DMS 273 (cell line): Measurements from ENCODE around the gene ECEL1.
"Not testable (repeated sequence)": the region's sequence is repeated elsewhere in the genome, so short reads cannot be mapped to it uniquely, and the experiment has no call there.

Experiments
- DNase-seq: peaks from one replicate; lab custom pipeline; 2025; ENCODE audit not compliant: unreplicated experiment; lab: John Stamatoyannopoulos, UW

Gene ECEL1

DNA sequence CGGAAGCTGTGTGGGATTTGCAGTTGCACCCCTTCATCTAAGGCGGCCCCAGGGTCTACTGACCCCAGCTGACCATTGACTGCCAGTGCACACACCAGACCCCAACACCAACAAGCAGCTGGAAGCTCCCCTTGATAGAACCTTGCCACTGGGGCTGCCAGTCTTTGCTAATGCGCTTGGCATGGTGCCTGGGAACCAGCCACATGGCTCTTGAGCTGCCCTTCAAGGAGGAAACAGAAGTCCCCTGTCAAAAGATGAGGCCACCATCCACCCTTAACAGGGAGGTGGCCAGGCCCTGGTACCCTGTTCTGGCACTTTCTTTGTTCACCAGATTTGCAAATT is 23.1 kb downstream of the ECEL1 start:
- peak; percentile 40 for DNase-seq

DNA sequence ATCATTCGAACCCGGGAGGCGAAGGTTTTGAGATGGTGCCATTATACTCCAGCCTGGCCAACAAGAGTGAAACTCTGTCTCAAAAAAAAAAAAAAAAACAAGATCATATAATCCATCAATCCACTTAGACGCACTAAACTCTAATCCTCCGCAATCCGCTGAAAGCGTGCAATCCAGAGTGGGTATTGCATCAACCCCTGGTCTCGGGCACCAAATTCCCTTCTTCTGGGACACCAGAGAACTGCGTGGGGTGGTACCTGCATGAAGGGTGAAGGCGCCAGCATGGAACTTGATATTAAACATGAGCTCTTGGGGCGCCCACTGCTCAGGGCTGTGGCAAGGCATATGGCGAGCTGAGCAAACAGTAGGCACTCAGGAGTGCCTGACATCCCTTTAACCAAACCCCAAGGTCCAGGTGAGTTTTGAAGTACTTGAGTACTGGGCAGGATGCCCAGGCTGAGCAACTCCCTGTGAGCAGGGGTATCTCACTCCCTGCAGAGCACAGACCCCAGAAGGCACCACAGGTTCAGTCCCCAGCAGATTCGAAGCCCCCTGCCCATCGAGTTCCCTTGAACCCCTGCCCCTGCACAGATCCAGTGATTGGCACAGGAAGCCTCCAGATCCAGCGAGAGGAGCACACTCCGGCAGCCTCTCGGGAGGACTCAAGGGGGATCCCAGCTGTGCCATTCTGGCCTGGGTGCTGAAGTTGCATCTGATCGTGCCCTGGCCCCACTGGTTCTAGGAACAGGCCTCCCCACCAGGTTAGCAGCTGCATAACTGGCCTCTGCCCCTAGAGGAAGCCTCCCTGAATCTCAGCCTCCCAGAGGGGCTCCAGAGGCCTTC is 23.7 kb downstream of the ECEL1 start:
- DNase-seq, result no peak

DNA sequence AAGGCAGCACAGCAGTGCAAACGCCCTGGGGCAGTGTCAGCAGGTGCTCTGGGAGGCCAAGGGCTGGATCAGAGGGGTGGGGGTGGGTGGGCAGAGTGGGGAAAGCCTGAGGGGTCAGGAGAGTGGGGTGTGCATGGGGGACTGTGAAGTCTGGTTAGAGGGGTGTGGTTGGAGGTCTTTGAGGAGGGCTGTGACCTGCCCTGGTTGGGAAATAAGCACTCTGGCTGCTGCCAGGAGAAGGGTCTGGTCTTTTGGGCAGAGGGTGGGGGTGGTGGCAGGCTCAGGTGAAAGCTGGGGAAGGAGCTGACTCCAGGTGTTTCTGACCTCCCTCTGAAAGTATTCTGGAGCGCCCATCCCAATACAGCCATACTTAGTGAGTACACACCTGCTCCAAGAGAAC is 27.5 kb downstream of the ECEL1 start:
- no peak for DNase-seq

DNA sequence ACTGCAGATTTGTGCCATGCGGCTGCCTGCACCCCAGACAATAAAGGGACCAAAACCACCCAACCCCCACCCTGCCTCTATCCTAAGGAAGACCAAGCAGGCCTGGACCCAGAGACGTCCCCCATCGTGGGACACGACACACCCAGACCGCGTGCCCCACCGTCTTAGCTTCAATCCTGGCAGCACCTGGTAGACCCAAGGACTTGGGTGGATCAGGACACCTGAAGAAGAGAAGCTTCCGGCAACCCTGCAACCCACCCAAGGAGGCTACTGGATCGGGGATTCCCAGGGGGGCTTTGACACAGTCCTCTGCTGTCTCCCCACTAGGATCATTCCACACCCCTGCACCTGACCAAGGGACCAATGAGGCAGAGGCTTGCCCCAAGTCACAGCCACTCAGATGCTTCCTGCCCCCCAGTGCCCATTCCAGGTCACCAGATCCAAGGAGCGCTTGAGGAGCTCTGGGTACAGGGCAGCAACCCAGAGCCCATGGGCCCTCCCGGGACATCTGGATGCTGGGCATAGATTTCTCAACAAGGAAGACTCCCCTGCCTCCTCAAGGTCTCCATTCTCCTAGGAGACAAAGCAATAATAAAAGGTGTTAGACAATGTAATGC is 28.1 kb downstream of the ECEL1 start:
- no peak for DNase-seq

DNA sequence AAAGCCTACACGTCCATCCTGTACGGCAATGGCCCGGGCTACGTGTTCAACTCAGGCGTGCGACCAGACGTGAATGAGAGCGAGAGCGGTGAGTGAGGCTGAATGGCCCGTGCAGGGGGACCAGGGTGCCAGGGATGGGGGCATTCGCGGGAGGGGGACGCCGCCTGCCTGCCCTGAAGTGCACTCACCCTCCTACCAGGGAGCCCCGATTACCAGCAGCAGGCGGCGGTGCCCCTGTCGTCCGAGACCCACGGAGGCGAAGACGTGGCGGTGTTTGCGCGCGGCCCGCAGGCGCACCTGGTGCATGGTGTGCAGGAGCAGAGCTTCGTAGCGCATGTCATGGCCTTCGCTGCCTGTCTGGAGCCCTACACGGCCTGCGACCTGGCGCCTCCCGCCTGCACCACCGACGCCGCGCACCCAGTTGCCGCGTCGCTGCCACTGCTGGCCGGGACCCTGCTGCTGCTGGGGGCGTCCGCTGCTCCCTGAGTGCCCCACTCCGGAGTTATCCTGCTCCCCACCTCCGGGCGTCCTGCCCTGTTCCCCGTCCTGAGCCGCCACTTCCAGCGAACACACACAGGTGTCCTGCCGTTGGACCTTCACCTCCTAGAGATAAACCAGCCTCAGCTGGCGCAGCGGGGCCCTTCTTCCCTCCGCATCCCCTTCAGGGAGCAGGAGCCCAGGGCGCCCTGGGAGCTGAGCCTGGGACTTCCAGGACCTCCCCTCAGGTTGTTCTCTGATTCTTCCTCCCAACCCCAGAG is 28.8 kb downstream of the ECEL1 start:
- no peak for DNase-seq

DNA sequence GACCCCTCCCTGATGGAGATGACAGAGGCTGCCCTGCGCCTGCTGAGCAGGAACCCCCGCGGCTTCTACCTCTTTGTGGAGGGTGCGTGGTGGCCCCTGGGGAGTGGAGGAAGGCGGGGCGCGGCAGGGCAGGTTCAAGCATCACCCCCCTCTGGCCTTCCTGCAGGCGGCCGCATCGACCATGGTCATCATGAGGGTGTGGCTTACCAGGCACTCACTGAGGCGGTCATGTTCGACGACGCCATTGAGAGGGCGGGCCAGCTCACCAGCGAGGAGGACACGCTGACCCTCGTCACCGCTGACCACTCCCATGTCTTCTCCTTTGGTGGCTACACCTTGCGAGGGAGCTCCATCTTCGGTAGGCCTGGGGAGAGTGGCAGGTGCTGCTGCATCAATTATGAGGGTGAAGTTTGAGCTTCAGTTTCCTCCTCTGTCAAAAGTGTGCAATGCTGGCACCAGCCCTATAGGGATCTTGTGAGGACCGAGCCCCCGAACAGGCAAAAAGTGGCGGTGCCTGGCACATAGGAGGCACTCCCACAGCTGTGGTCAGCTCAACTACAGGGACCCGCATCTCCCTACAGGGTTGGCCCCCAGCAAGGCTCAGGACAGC is 29.5 kb downstream of the ECEL1 start:
- DNase-seq, result no peak

DNA sequence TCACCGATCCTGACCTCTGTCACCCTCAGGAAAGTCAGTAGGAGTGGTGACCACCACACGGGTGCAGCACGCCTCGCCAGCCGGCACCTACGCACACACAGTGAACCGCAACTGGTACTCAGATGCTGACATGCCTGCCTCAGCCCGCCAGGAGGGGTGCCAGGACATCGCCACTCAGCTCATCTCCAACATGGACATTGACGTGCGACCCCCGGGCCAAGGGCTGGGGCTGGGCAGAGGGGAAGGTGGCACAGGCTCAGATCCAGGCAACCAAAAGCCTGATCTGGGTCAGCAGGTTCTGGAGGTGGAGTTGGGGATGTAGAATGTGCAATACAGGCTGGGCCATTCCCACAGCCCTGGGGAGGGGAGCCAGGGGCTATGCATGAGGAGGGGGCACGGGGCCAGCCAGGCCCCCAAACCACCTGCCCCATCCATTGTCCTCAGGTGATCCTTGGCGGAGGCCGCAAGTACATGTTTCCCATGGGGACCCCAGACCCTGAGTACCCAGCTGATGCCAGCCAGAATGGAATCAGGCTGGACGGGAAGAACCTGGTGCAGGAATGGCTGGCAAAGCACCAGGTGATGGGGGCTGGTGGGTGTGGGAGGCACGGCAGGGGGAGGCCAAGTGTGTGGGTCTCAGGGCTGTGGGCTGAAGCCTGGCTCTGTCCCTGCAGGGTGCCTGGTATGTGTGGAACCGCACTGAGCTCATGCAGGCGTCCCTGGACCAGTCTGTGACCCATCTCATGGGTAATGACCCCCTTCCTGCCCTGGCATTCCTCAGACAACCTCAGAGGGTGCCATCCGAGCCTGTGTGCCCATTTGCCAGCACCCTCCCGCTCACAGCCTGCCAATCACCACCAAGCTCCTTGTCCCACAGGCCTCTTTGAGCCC is 30.3 kb downstream of the ECEL1 start:
- no peak for DNase-seq

DNA sequence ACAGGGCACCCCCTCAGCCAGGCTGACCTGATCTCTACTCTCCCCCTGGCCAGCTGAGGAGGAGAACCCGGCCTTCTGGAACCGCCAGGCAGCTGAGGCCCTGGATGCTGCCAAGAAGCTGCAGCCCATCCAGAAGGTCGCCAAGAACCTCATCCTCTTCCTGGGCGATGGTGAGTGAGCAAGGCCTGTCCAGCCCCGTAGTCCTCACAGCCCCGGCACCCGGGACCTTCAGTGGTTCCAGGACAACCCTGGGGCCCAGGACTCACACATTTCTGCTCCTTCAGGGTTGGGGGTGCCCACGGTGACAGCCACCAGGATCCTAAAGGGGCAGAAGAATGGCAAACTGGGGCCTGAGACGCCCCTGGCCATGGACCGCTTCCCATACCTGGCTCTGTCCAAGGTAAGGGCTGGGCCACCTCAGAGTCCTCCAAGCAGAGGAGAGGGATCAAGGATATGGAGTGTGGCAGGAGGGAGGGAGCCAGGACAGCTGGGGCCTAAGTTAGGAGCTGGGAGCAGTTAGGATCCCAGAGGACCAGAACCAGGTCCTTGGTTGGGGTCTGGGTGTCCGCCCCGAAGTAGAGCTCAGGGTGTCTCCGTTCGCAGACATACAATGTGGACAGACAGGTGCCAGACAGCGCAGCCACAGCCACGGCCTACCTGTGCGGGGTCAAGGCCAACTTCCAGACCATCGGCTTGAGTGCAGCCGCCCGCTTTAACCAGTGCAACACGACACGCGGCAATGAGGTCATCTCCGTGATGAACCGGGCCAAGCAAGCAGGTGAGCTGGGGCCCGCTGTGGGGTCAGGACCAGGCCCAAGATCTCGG is 31.1 kb downstream of the ECEL1 start:
- no peak for DNase-seq

DNA sequence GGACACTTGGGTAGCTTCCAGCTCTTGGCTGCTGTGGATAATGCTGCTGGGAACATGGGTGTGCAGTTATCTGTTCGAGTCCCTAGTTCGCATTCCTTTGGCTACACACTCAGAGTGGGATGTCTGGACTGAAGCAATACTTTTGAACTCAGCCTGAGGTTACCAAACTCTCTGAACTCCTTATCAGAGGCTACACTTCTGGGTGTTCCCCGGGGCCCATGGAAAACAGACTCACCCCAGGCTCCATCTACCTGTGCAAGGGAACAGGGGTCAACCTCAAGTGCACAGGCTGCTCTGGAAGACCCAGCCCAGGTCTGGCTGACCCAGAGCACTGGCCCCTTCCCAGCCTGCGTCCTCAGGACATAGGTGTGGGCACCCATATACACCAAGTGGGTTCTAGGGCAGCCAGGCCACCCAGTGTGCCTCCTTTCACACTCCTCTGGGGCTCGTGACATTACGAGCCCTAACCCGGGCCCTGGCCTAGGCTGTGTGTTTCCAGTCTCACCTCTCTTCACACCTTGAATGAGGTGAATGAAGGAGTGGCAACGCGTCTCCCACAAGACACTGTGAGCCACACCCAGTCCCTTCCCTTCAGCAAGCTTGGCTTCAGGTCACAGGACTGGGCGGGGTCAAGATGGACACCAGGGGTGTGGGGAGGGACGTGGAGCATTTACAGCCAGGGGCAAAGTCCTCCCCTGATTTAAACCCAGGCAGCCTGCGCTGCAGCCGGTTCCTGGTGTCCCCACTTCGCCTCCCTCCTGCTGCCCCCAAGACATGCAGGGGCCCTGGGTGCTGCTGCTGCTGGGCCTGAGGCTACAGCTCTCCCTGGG is 32.0 kb downstream of the ECEL1 start, which contains the start of gene ALPI:
ALPI (plus strand) TSS at position 728 of the 830 bp plus-strand sequence; CDS start at position 775, 47 bp downstream.
- no peak for DNase-seq

DNA sequence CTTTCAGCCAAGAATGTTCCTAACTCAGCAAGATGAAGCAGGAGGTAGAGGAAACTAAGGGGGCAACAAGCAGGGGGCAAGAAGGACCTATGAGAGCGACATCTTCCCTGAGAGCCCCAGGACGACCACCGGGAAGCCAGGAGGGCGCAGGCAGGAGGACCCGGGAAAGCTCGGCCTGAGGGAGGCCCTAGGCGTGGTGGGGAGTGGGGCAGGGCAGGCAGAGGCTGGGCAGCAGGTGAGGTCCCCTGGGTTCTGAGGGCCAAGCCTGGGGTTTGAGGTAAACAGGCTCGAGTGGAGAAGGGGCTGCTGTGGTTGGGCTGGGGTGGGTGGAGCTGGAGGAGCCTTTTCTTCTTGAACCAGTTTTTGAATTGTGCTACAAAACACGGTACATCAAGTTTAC is 33.0 kb downstream of the ECEL1 start:
- DNase-seq, result no peak

DNA sequence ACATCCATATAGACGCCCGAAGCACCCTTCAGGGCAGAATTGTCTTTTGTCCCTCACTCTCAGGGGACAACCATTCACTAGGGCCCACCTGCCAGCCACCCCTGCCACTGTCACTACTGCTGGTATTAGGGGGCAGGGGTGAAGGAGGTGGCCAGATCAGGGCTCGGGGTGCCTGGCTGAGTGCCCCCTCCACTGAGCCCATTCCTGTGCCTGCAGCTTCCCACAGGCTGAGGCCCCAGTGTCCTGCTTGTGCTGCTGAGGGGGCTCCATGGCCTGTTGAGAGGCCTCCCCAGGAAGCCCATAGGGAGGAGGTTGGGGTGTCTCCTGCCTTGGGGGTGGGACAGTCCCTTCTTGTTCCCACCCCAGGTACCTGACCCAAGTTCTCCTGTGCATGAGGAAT is 36.0 kb downstream of the ECEL1 start:
- not testable (repeated sequence) for DNase-seq

DNA sequence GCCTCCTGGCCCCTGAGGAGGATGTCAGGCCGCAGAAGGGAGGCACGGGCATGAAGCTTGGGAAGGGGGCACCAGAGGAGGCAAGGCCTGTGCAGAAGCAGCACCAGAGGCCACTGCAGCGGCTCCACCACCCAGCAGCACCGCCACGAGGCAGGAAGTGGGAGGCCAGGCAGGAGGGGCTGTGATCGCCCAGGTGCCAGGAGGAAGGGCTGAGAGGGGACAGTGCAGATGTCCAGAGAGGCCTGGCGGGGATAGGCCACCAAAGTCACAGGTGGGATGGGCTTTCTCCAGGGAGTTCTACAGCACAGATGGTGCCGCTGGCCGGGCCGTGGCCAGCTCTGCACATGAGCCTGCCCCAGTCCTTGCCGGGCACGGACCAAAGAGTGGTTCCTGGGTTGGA is 37.7 kb downstream of the ECEL1 start:
- DNase-seq, result peak; percentile 13

DNA sequence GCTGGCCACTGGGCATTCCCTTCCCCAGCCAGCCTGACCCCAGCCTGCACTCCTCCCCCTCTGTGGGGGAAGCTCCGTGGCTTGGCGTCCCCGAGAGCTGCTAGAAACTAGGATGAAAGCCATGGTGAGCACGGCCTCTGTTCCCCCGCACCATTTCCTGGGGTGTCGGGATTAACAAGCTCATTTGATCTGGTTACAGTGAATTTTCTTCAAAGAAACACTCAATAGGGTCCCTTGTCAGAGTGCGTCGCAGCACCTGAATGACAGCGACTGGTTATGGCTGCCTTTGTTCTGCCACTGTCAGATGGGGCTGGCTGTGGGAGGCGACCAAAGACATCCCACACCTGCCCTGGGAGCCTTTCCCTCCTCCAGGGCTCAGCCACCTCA is 39.3 kb downstream of the ECEL1 start:
- DNase-seq, result no peak

DNA sequence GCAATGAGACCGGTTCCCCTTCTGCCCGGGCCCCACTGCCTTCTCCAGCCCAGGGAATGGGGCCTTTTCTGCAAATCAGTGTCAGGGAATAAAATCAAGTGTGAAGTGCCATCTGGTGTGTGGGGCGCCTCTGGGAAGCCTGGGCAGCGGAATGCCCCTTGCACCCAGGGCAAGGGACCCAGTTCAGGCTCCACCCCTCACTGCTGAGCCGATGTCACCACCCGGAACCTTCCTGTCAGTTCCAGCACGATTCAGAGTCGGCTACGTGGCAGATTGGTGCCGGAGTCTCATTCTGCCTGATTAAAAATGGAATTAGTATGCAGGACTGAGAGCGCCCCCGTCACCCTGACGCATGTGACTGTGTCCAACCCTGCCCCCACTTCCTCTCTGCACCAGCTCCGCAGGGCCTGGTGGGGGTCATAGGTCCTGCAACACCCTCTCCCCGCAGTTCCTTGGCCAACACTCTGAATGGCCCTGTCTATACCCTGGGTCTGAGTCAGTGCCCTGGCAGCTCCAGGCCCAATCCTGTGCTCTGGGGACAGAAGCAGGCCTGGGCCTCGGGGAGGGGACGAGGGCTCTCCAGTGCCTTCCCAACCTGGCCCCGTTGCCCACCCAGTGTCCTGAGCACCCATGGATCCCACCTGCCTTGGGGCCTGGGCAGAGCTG is 39.9 kb downstream of the ECEL1 start:
- no peak for DNase-seq

DNA sequence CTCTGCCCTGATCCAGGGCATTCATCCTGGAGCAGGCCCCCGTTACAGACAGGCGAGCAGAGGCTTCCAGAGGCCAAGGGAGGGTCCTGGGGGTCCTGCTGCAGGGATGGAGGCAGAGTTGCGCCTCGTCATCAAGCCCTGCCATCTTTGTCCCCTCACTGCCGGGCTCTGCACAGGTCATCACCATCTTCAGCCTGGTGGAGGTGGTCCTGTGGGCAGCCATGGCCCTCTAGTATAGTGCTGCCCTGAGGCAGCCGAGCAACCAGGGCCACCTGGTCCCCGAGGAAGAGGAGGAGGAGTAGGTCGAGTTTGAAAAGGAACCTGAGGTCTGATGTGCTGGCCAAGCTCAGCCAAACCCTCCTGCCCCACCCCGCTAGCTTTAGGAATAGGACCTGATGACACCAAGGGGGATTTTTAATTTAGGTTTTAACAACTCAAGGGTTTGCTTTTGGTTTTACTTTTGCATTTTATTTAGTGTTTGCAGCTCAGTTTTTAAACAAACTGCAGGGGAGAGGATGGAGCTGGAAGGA is 40.5 kb downstream of the ECEL1 start:
- no peak for DNase-seq

DNA sequence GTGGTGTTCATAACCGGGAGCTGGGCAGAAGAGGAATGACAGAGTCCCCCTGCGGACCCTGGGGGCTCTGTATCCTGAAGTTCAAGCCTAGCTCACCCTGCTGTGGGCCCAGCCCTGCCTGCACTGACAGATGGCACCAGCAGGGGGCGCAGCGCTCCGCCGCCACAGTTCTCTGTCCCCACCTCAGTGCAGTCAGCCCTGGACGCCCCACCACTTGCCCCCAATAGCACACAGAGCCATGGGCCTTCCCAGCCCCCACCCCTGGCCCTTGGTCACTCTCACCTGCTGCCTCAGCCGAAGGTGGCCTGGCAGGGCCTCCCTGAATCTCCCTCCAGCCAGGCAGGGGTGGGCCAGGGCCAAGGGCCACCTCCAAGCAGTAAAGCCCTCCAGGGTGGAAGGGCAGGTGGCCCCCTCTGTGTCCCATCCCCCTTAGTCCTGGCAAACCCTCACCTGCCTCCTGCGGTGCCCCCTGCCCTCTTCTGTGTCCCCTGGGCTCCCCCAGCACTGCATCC is 41.3 kb downstream of the ECEL1 start:
- not testable (repeated sequence) for DNase-seq

DNA sequence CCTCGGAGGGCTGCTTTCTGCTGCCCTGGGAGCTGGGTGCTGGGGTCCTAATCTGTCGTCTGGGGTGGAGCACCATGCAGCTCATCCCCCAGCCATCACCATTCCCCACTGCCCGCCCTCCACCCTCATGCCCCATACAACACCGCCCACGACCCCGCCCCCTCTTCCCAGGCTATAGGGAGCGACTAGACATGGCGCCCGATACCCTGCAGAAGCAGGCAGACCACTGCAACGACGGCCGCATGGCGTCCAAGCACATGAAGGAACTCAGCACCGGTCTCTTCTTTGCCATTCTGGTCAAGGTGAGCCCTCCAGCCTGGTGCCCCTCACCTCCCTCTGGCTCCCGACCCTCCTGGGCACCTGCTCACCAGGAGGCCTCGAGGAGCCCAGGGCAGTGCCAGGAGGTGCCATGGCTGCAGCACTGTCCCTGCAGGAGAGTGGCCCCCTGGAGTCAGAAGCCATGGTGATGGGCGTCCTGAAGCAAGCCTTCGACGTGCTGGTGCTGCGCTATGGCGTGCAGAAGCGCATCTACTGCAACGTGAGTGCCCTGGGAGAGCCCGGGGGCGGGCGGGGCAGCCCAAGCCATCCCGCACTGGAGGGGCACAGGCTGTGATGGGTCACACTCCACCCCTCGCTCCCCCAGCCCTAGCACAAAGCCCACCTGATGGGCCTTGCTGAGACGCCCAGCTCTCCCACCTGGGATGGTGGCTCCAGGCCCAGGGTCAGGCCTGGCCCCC is 42.3 kb downstream of the ECEL1 start:
- DNase-seq, result not testable (repeated sequence)
